HUDEP-2 (cell line): ENCODE results near the gene ELOVL1.

Experiments
- DNase-seq, 76 experiments: peaks; one replicate each; lab custom pipeline; 2025; ENCODE audit not compliant: unreplicated experiment in 76 of 76; lab: John Stamatoyannopoulos, UW

ELOVL1 gene

DNA sequence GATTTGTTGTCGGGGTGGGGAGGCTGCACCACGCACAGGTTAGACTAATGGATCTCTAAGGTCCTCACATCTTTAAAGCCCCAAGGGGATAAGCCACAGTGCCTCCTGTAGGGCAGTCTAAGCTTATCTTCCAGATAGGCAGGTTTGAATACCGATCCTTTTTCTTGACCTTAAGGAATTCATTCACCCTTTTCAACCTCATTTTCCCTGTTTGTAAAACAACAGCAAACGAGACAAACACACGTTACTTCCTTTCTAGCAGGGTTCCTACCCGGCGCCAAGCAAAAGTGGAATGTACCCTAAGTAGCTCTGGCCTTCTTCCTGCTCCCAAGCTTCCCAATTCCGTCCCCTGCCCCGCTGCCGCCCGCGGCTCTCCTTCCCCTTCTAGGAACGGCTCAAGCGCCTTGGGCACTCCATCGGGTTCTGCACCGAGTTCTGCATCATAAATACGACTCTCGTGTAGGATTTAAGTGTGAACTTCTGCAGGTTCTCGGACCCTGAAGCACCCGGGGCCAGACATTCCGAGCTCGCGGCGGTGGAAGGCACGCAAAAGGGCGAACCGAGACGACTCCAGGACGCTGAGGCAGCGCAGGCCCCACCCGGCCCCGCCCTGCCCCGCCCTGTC is 9.6 kb downstream of the ELOVL1 start:
- DNase-seq: peak in 25 of 76 experiments; percentile 3 to 72 (median 27)

DNA sequence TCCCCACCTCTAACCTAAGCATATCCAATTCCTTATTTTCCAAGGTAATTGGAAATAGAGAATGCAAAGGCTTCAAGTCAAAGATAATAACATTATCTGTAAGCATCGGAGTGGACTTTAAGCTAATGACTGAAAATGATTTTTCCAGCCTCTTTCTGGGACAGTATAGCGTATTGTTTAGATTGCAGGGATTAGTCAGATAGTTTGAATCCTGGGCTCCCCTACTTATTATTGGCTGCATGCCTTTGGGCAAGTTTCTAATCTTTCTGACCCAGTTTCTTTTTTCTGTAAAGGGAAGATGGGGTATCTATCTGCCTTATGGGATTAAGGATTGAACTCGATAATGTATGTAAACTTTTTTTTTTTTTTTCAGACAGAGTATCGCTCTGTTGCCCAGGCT is 10.6 kb downstream of the ELOVL1 start:
- no peak for DNase-seq

DNA sequence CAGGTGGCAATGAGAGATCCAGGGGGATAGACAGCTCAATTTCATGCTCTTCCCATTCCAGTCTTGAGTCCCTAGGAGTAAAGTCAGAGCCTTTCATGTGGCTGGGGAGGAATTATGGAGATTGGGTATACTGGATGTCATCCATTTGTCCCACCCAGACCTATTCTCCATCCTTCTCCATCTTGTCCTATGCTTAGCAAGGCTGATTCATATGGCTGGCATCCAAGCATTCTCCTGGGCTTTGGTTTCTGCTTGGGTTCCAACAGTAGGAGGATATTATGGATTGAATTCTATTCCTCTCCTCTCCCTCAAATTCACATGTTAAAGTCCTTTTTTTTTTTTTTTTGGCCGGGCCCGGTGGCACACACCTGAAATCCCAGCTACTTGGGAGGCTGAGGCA is 12.9 kb downstream of the ELOVL1 start:
- DNase-seq: no peak

DNA sequence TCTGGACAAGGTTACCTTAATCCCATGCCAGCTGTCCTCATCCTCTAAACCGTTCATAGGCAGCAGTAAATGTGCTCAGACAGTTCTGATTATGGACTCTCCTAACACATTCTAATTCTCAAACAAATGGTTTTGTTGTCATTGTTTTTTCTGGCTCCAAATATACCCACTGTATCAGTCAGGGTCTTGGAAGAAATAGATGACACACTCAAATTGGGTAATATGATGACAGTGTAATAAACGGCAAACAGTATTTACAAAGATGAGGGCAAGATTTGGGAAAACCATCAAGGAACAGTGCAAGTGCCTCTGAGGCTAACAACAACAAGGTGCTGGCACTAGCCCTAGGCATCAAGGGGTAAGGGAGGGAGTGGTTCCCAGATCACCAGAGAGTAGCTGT is 13.3 kb downstream of the ELOVL1 start:
- DNase-seq: no peak

DNA sequence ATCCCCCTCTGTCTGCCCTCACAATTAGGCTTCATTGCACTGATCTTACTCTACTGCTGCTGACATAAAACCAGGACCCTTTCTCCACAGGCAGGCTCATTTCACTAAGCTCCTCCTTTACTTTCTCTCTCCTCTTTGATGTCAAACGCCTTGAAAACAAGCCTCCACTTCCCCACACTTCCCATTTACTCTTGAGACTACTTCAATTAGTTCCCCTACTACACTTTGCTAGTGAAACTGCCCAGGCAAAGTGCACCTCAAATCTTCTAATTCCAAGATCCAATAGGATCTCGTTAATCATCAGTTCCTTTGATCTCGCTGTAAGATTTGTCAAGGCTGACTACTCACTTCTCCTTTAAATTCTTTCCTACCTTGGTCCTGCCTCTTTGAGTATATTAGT is 14.9 kb downstream of the ELOVL1 start:
- no peak for DNase-seq

DNA sequence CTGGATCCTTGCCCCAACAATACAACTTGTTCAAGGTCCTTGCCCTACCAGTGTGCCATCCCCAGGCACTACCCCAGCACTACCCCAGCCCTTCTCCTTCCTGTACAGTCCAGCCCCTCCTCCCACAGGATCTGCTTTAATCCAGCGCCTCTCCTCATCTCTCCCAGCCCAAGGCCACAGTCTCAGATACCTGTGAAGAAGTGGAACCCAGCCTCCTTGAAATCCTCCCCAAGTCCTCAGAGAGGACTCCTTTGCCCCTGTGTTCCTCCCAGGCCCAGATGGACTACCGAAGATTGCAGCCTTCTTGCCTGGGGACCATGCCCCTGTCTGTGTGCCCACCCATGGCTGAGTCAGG is 15.5 kb downstream of the ELOVL1 start:
- no peak for DNase-seq

DNA sequence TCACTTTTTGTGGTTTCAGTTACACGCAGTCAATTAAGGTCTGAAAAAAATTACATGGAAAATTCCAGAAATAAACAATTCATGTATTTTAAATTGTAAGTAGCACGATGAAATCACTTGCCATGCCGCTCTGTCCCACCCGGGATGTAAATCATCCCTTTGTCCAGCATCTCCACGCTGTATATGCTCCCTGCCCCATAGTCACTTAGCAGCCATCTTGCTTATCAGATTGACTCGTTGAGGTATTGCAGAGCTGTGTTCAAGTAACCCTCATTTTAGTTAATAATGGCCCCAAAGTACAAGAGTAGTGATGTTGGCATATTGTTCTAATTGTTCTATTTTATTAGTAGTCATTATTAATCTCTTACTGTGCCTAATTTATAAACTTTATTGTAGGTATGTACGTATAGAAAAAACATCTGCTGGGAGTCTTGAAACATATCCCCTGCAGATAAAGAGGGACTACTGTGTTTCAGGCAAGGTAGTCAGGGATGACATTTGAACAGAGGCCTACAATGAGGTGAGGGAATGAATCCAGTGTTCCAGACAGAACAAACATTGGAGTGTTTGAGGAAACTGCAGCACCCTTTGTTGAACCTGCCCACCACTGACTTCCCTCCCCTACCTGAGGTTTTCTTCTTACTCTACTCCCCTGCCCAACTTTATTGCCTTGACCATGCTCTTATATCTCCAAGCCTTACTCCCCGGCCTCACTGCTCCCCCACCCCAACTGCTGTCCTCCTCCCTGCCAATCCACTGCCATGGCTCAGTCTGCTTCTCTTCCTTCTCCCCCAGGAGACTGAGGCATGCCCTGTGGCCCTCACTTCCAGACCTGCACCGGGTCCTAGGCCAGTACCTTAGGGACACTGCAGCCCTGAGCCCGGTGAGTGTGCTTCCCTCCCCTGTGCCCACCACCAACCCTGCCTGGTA is 16.1 kb downstream of the ELOVL1 start:
- DNase-seq: no peak

DNA sequence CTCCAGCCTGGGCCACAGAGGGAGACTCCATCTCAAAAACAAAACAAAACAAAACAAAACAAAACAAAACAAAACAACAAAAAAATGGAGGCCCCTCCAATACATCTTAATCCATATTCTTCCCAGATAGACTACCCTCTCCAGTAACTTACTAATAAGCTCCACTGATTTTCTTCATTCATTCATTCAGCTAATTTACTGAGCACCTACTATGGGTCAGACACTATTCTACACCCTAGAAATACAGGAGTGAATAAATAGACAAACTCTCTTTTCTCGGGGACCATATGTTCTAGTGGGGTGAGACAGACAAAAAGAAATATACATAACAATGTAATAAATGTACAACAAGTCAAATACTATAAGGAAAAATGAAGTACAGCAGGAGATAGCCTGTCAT is 16.8 kb downstream of the ELOVL1 start:
- DNase-seq: no peak

DNA sequence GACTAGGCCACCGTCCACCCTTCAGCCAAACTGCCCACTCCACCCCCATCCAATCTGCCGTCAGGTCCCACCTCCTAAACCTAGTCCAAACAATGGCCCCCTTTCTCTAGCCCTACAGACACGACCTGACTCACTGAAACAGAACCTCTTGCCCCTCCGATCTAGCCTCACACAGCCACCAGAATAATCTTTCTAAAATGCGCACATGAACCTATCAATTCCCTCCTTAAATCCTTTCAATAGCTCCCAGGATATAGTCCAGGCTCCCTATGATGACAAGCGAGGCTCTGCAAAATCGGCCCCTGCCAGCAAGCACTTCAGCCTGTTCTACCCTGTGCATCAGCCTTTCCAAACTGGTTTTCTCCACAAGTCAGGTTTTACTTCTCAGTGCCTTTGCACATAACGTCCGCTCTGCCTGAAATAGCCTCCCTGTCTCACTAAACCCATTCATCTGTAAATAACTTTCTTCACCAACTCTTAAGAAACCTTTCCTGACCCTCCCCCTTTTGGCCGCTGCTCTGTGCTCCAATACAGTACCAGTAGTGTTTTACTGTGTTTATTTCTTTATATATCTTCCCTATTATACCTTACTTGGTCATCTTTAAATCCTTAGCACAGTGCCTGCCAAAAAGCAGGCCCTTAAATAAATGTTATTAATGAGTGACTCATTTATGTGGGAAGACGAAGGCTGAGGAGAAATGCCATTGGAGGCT is 18.1 kb downstream of the ELOVL1 start:
- DNase-seq: no peak

DNA sequence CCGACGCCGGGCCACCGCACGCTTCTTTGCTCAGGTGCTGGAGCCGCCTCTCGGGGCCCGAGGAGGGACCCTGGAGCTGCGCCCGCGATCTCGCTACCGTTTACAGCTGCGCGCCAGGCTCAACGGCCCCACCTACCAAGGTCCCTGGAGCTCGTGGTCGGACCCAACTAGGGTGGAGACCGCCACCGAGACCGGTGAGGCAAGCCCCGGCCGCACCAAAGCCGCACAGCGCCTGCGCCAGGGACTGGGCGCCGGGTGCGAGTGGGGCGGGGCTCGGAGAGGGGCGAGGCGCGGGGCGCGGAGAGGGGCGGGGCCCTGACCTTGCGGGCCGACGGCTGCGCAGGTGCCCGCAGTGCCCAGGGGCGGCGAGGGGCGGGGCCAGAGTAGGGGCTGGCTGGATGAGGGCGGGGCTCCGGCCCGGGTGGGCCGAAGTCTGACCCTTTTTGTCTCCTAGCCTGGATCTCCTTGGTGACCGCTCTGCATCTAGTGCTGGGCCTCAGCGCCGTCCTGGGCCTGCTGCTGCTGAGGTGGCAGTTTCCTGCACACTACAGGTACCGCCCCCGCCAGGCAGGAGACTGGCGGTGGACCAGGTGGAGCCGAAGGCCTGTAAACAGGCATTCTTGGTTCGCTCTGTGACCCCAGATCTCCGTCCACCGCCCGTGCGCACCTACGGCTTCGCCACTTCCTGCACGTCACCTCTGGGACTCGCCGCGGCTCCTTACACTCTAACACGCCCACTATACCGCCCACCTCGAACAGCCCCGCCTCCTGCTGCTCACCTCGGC is 18.8 kb downstream of the ELOVL1 start:
- peak in 3 of 76 experiments; percentile 2 to 21 (median 14) for DNase-seq

DNA sequence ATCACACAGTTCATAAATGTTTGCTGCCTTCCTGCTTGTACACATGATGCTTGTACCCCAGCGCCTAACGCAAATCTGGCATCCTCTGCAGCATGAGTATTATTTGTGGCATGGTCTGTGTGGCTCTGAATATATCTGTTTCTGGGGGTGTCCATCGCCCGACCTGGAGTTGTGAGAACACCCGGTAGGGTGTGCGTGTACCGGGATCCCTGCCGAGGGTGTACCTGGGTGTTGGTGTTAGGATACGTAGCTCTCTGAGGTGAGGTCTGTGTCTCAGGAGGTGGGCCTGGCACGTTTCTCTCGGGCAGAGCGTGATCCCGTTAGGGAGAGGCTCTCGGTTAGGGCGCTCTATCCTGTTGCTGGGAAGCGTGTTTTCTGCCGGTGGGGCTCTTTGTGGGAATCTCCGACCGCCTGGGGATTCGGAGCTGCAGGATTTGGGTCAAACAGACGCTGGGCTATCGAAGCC is 19.4 kb downstream of the ELOVL1 start:
- DNase-seq: no peak

DNA sequence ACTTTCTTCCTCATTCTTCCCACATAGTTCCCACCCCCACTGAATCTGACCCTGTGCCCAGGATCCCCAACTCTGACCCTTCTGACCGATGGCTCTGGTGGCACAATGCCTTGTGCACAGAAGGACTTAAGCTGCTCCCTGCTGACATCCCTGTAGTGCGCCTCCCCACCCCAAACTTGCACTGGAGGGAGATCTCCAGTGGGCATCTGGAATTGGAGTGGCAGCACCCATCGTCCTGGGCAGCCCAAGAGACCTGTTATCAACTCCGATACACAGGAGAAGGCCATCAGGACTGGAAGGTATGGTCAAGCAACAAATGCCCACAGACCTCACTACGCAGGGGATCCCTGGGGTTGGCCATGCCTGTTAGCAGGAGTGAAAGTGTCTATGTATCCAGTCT is 21.2 kb downstream of the ELOVL1 start:
- DNase-seq: no peak

DNA sequence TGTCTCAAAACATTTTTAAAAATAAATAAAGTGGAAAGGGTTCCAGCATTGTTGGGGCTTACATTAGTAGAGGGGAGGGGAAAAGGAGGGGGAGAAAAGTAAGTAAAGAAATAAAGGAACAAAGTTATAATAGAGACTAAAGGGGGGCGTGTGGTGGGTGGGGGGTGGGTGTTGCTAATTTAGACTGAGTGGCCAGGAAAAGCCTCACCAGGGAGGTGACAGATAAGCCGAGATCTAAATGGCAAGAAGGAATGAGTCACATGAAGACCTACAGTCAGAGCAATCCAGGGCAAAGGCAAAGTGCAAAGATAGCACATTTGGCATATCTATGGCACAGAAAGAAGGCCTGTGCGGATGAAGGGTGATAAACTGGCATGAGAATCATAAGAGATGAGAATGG is 22.7 kb downstream of the ELOVL1 start:
- DNase-seq: peak in 73 of 76 experiments; percentile 13 to 90 (median 64)

DNA sequence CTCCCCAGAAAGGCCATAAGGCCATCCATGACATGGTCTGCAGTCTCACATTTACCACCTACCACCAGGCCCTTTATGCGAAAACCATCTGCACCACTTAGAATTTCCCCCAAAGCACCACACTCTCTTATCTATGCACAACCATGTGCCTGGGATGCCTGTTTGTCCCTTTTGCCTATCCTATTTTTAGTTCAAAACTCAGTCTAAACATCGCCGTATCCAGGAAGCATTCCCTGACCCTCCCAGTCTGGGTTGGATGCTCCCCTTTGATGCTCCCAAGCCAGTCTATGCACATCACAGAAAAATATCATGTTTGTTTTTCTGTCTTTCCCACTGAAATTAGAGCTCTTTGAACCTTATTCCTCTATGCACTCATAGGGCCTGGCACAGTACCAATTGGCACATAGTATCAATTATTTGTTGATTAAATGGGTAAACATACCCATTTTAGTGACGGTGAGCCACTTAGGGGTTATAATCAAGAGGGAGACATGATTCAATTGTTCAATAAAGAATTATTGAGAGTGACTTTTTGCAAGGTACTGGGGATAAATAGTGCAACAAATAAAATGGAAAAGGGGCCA is 23.5 kb downstream of the ELOVL1 start:
- DNase-seq: peak in 47 of 76 experiments; percentile 5 to 78 (median 27)

DNA sequence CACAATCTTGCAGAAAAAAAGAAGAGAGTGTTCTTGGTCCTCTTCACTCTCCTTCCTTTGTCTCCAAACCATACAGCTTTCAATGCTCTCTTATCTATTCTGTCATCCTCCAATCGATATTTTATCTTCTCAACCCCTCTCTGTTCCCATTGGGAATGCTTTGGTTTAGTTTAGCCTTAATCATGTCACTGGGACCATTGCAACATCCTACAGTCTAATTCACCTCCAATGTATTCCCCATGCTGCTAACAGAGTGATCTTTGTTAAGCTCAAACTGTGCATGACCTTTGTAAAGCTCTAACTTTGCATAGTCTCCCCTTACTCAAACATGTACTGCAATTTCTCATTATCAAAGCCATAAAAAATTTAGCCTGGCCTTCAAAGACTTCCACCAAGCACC is 27.3 kb downstream of the ELOVL1 start:
- DNase-seq: no peak

DNA sequence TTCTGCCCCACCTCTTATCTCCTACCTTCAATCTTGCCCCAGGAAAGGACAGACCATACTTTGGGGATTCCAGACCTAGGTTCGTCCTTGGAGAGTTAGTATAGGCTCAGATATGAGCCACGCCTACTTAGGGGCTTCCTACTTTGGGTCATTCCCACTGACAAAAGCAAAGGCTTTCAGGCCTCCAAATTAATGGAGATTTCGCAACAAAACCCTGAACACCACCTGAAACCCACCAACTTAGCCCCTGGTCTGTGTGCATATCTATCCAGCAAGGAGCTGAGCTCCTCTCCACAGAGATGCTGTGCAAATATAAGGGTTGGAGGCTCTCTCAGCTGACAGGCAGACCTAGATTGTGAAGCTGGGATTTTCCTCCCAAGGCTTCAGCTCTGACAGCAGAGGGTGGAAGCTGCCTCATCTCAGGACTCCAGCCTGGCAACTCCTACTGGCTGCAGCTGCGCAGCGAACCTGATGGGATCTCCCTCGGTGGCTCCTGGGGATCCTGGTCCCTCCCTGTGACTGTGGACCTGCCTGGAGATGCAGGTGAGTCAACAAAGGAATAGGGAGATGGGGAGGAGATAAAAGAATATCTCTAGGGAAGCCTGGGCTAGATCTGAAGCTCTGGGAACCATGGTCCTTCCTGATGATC is 28.1 kb downstream of the ELOVL1 start:
- DNase-seq: no peak

DNA sequence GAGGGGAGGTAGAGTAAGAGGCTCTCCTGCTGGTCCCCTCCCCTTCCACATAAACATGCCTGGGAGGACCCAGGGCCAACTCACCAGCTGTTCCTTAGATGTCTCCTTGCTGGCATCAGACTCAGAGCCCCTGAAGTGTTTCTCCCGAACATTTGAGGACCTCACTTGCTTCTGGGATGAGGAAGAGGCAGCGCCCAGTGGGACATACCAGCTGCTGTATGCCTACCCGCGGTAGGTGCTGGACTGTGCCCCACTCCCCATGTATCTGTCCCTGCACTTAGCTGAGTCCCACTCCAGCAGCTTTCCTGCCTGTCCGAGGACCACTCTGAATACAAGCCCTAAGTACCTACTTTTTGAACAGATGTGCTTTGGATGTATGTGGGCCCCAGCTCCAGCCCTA is 29.8 kb downstream of the ELOVL1 start:
- DNase-seq: no peak

DNA sequence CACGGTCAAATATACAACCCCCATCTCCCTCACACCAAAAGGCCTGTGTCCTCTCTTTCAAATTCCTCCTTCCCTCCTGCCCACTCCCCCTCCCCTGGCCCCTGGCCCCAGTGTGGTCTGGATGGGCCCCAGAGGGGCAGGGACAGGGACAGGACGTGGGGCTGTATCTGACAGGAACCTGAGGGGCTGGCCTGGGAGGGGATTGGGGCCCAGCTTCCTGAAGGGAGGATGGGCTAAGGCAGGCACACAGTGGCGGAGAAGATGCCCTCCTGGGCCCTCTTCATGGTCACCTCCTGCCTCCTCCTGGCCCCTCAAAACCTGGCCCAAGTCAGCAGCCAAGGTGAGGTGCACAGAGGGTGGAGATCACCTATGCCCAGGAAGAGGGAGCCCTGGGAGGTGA is 30.2 kb downstream of the ELOVL1 start, which contains the start of gene MPL:
MPL (plus strand) TSS at position 231 of the 400 bp plus-strand sequence; CDS start at position 262, 31 bp downstream.
- no peak for DNase-seq

DNA sequence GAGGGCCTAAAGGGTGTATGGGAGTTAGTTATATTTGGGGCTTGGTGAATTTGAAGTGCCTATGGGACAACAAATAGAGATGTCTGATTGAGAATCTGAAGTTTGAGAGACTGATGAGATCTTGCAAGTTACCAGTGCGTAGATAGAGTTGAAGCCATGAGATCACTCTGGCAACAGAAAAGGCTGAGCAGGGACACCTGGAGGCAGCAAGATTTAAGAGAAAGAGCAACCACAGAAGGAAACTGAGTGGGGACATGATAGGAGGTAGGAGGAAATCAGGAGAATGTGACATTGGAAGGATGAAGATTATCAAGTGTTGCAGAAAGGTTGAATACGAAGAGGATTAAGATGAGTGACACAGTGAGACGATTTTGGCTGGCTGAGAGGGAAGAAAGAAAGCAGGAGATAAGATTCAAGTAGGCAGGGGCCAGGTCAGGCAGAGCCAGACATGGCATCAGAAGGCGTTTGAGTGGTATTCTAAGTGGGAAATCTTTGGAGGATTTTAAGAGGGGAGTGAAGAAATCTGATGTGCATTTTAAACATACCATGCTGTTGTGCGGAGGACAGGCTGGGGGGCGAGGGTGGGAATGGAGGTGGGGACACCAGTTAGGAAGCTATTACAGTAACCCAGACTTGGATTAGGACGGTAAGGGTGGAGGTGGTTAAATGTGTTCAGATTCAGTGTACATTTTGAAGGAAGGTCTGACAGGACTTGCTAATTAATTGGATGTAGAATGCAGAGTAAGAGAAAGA is 33.2 kb downstream of the ELOVL1 start:
- no peak for DNase-seq
